Hepatocyte (in vitro differentiated cells): ENCODE results near the gene SMARCB1.

Experiments
- EZH2 ChIP-seq: fragments of 200-600 bp; sonication (generic); IDR thresholded peaks from 2 replicates; pipeline ENCODE4 v1.6.1; 2016; ENCODE audit warnings: antibody characterized with exemption, mild to moderate bottlenecking, borderline replicate concordance
- EZH2phosphoT487 ChIP-seq: fragments of 200-600 bp; sonication (generic); IDR thresholded peaks from one replicate; pipeline ENCODE4 v1.6.1; 2018; ENCODE audit warnings: antibody characterized with exemption, mild to moderate bottlenecking, low read depth, moderate library complexity; ENCODE audit not compliant: unreplicated experiment, severe bottlenecking
- TF ChIP-seq, protein P1 (sequence below): fragments of 200-600 bp; sonication (generic); IDR thresholded peaks from 2 replicates; pipeline ENCODE4 v1.5.1; 2016; ENCODE audit warnings: antibody characterized with exemption, mild to moderate bottlenecking; ENCODE audit not compliant: poor library complexity

DNA sequence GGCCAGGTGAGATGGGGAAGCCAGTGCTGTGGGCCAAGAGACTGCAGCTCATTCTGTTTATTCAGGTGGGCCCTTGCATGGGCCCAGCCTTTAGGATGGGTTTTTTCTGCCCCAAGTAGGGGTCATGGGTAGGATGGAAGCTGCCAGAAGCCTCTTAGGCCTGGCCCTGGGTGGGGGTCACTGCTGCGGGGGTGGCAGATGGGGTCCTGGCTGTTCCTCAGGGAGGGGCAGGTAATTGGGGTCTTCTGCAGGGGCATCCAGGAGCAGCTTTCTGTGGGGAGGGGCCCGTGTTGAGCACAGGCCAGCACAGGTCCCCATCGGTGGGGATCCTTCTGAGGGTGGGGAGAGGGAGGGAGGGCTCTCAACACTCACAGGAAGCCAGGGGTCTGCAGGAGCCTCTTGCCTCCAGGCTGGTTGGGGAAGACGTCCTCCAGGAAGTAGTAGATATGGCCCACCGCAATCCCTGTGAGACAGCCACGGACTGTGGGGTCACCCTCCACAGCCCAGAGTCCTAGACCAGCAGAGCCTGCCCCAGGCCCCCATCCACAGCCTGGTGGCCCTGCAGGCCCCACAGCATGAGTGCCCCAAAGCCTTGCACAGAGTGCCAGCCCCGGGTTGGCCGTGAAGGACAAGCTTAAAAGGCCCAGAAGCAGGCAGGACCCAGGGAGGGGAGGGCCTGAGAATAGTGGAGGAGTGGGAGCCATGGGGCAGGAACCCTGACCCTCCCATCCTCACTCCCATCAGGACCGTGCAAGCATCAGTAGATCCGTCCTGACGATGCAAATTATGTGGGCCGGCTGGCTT lies 50.1 kb downstream of the SMARCB1 start:
- TF ChIP-seq, protein P1, sequence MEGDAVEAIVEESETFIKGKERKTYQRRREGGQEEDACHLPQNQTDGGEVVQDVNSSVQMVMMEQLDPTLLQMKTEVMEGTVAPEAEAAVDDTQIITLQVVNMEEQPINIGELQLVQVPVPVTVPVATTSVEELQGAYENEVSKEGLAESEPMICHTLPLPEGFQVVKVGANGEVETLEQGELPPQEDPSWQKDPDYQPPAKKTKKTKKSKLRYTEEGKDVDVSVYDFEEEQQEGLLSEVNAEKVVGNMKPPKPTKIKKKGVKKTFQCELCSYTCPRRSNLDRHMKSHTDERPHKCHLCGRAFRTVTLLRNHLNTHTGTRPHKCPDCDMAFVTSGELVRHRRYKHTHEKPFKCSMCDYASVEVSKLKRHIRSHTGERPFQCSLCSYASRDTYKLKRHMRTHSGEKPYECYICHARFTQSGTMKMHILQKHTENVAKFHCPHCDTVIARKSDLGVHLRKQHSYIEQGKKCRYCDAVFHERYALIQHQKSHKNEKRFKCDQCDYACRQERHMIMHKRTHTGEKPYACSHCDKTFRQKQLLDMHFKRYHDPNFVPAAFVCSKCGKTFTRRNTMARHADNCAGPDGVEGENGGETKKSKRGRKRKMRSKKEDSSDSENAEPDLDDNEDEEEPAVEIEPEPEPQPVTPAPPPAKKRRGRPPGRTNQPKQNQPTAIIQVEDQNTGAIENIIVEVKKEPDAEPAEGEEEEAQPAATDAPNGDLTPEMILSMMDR, result no peak
- TF ChIP-seq EZH2phosphoT487, result no peak
- TF ChIP-seq EZH2, result no peak
